GM10847 (cell line): ENCODE measurements around the gene CACNB1.

Experiments
- POLR2A ChIP-seq: IDR thresholded peaks from 2 replicates; pipeline ENCODE4 v1.6.1; 2011; ENCODE audit not compliant: insufficient read length; ENCODE audit errors: extremely low read depth

The CACNB1 gene

GRCh38 chr17:39141294-39141693 is 56.2 kb downstream of the CACNB1 start:
- TF ChIP-seq POLR2A = no peak

DNA sequence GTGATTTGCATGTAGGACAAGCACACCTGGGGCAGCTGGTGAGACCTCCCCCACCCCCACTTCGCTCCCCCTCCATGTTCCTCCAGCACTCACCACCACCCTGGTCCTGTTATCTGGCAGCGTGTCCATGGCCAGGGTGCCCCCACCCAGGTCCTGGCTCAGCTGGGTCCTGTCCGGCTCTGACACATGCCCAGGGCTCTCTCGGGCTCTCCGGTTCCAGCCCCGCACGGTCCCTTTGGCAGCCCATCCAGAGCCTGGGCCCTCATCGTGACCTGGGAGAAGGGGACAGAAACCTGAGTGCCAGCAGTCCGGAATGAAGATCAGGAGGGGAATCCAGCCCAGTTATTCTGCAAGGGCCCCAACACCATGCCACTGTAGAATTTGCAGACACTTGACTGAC is 57.9 kb downstream of the CACNB1 start:
- no peak for TF ChIP-seq POLR2A

DNA sequence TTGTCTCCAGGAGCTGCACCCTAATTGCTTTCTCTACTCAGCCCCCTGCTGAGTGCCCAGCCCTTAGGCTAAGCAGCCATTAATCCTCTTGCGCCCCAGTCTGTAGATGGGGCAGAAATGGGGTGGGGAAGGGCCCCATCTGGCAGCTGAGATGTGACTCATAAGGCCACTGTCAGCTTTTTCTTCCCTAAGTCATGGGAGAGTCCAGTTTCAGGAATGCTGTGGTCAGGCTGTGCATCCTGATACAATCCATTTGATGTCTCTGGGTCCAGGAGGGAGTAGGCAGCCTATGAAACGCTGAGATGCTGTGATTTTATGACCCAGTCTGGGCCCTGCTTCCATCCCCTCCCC is 58.3 kb downstream of the CACNB1 start:
- TF ChIP-seq POLR2A = no peak

DNA sequence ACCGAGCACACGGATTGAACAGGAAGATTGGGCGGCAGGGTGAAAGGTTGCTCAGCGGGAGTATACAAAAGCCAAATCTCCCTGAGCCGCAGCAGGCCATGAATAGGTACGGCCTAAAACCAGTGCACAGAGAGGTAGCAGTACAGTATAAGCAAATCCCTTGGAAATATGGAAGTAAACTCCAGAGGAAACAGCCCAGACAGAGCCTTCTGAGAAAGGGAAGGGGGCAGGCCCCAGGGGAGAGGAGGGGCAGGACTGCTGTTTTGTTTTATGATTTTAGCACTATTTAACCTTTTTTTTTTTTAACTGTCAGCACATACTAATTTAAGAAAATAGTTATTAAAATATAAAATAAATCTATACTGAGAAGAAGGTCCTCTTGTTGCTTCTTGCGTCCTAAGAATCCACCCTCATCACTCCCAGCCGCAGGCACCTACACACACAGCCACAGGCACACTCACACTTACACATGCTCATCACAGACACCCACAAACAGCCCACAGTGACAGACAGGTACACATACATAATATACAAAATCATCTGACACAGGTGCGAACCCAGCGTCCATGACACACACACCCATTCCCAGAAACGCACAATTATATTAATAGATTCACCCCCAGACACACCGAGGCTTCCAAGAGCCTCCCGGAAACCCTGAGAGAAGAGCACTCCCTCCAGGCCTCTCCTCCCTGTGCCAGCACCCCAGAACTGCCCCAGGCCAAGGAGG is 58.9 kb downstream of the CACNB1 start:
- TF ChIP-seq POLR2A = no peak

DNA sequence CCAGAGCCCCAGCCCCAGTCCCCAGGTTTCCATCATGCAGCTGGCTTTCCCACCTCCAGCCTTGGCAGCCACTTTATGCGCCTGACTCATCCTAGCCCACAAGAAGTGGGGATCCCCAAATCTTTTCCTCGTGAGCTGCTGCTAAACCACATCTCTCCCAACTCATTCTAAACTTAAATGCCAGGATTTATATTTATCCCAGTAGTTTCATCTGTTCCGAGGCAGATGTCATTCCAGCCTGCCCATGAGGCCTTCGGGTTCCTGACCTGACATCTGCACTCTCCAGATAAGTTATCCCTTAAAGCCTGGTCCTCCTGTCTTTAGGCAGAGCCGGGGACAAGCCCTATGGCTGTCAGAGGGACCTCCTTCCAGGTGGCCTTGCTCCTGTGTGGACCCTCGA is 62.6 kb downstream of the CACNB1 start:
- TF ChIP-seq POLR2A = no peak

GRCh38 chr17:39132192-39132610 is 65.3 kb downstream of the CACNB1 start:
- TF ChIP-seq POLR2A = no peak

DNA sequence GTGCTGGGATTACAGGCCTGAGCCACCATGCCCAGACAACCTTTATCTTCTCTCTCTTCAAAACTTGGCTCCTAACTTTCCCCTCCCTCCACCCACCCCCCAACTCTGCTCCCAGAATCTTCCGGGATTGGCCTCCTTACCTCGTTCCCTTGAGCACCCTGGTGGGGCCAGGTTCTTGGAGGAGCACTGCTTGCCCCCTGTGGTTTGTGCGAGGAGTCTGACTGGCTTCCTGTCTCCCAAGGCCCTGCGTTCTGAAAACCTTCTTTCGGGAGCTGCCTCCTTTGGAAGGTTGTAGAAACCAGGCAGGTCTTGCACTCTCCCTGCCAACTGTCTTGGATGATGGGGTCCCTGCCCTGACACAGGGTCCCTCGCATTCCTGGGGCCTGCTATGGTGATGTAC is 65.9 kb downstream of the CACNB1 start:
- no peak for TF ChIP-seq POLR2A

DNA sequence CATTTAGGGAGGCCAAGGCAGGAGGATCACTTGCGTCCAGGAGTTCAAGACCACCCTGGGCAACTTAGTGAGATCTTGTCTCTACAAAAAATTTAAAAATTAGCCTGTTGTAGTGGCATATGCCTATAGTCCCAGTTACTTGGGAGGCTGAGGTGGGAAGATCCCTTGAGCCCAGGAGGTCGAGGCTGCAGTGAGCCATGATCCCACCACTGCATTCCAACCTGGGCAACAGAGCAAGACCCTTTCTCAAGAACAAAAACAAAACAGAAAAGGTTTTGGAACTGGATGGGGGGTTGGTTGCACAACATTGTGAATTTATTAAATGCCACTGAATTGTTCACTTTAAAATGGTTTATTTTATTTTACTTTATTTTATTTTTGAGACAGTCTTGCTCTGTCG is 67.3 kb downstream of the CACNB1 start:
- TF ChIP-seq POLR2A = no peak

- TF ChIP-seq POLR2A = no peak
Observed at GRCh38 chr17:39126436-39126835, 71.0 kb downstream of the CACNB1 start.

GRCh38 chr17:39125143-39125875 is 72.2 kb downstream of the CACNB1 start:
- TF ChIP-seq POLR2A = no peak

DNA sequence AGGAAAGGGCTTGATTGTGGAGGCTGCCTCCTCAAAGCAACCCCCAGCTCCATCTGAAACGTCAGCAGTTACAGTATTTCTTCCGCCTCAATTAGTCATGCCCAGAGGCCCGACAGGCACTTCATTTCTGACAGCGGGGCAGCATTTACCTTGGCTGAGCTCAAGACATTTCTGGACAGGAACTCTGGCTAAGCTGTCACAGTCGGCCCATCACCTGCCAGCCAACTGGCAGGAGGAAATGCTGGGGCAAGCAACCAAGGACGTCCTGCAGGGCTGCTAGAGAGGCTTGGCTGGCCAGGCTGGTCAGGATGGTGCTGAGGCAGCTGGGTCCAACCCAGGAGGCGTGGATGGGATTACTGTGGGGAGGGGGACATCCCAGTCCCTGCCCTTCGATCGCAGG is 73.8 kb downstream of the CACNB1 start:
- no peak for TF ChIP-seq POLR2A
